ENCODE data around the gene RAET1G. TPM values are rescaled to one million over a fixed set of nuclear protein-coding genes. Genes with fewer than 3 reads are reported as not detected.
"Not testable (repeated sequence)": the region's sequence is repeated elsewhere in the genome, so short reads cannot be mapped to it uniquely, and the experiment has no call there.

Gene RAET1G
- total RNA-seq, 2 donors from 2014 or later, result 4.4 TPM; not detected in 1

- Histone ChIP-seq H3K9me3 (no peaks in the 10 kb centered on the region), H3K4me1 (replicated peaks) (no peaks in the 10 kb centered on the region), H3K4me3 (no peak overlapping the region), H3K36me3 (no peaks in the 10 kb centered on the region), H3K27me3 (replicated peaks; ENCODE audit: insufficient read depth) (no peaks in the 10 kb centered on the region), H3K27ac (no peak overlapping the region)
- intact Hi-C loops (cut with DNase I), result loop anchor here (10.0 kb wide), 2 partner anchors 205 to 365 kb away; partner anchors contain the start of gene GINM1
- 13% methylated on average over 3 of the region's 3 CpGs for WGBS
- DNase-seq (ENCODE audit: low spot score), result no peak
- no peak for TF ChIP-seq POLR2AphosphoS5 (IDR thresholded peaks at IDR 0.05)
- TF ChIP-seq POLR2A (IDR thresholded peaks at IDR 0.05), result no peak
Measured at GRCh38 chr6:149929422-149929821, 6.5 kb upstream of the RAET1G start.

GRCh38 chr6:149927025-149927424, 4.1 kb upstream of the RAET1G start:
- not testable (repeated sequence) for H3K4me1 ChIP-seq (replicated peaks); H3K27ac ChIP-seq; H3K4me3 ChIP-seq; H3K27me3 ChIP-seq (replicated peaks; ENCODE audit: insufficient read depth); H3K36me3 ChIP-seq; H3K9me3 ChIP-seq; DNase-seq (ENCODE audit: low spot score)
- intact Hi-C loops (cut with DNase I), result loop anchor here (10.0 kb wide), 2 partner anchors 202 to 362 kb away; partner anchors contain the start of gene GINM1
- 89% methylated on average over 4 of the region's 4 CpGs for WGBS

GRCh38 chr6:149925974-149926777, 3.3 kb upstream of the RAET1G start:
- TF ChIP-seq POLR2AphosphoS5 (IDR thresholded peaks at IDR 0.05), result peak; percentile 45
- TF ChIP-seq CTCF (IDR thresholded peaks at IDR 0.05), result peak; percentile 74 to 96 (median 88)
- TF ChIP-seq POLR2A (IDR thresholded peaks at IDR 0.05), result no peak
- WGBS, result 3% methylated on average over 31 of the region's 31 CpGs
- intact Hi-C loops (cut with DNase I), result loop anchor here (1.0 to 10.0 kb wide), 3 partner anchors 92 to 361 kb away; partner anchors contain the start of gene GINM1
- Histone ChIP-seq H3K27me3 (replicated peaks; ENCODE audit: insufficient read depth) (no peaks in the 10 kb centered on the region), H3K4me1 (replicated peaks) (no peaks in the 10 kb centered on the region), H3K36me3 (no peaks in the 10 kb centered on the region), H3K4me3 (peak overlapping the region; percentile 39 to 41), H3K9me3 (no peaks in the 10 kb centered on the region), H3K27ac (peak overlapping the region; percentile 35 to 52)
- DNase-seq (ENCODE audit: low spot score), result peak; percentile 90

- Histone ChIP-seq H3K27me3 (replicated peaks; ENCODE audit: insufficient read depth) (no peaks in the 10 kb centered on the region), H3K27ac (peak overlapping the region; percentile 35 to 52), H3K4me1 (replicated peaks) (no peaks in the 10 kb centered on the region), H3K4me3 (peak overlapping the region; percentile 39 to 41), H3K9me3 (no peaks in the 10 kb centered on the region), H3K36me3 (no peaks in the 10 kb centered on the region)
- 17% methylated on average over 24 of the region's 34 CpGs for WGBS
- TF ChIP-seq CTCF (IDR thresholded peaks at IDR 0.05) (no peak), POLR2AphosphoS5 (IDR thresholded peaks at IDR 0.05) (no peak), POLR2A (IDR thresholded peaks at IDR 0.05) (no peak)
- intact Hi-C loops (cut with DNase I), result loop anchor here (10.0 kb wide), 2 partner anchors 201 to 361 kb away; partner anchors contain the start of gene GINM1
- no peak for DNase-seq (ENCODE audit: low spot score)
Measured at GRCh38 chr6:149925253-149925973, 2.5 kb upstream of the RAET1G start.

- no peak for DNase-seq (ENCODE audit: low spot score)
- Histone ChIP-seq H3K9me3 (no peaks in the 10 kb centered on the region), H3K4me1 (replicated peaks) (no peaks in the 10 kb centered on the region), H3K4me3 (no peak overlapping the region), H3K36me3 (no peaks in the 10 kb centered on the region), H3K27ac (no peak overlapping the region), H3K27me3 (replicated peaks; ENCODE audit: insufficient read depth) (no peaks in the 10 kb centered on the region)
- TF ChIP-seq CTCF (IDR thresholded peaks at IDR 0.05), result no peak
- no peak for TF ChIP-seq POLR2A (IDR thresholded peaks at IDR 0.05)
- no peak for TF ChIP-seq POLR2AphosphoS5 (IDR thresholded peaks at IDR 0.05)
- WGBS, result 98% methylated on average over 4 of the region's 4 CpGs
- intact Hi-C loops (cut with DNase I), result loop anchor here (10.0 kb wide), 2 partner anchors 200 to 360 kb away; partner anchors contain the start of gene GINM1
Measured at GRCh38 chr6:149924933-149925252, 2.0 kb upstream of the RAET1G start.
